HG03175 (cell line): ENCODE results near the gene ZSCAN30.
"Not testable (repeated sequence)": the region's sequence is repeated elsewhere in the genome, so short reads cannot be mapped to it uniquely, and the experiment has no call there.

Experiments
- ATAC-seq: cut with Tn5 transposase; IDR thresholded peaks from one replicate; pipeline ENCODE4 v1.9.1; 2021; ENCODE audit warnings: mild to moderate bottlenecking, moderate library complexity; ENCODE audit not compliant: unreplicated experiment

ZSCAN30 gene

DNA sequence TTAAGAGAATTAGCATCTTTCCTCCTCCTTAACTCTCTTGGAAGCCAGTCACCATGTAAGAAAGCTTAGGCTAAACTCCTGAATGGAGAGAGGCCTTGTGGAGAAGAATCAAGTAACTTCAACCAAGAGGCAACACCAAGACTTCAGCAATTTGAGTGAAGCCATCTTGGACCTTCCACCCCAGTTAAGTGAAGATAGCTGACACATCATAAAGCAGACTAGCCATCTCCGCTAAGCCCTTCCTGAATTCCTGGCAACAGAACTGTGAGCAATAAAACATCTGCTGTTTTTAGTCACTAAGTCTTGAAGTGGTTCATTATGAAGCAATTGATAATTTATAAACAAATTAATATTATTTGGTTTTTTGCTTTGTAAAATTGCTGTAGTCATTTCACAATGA, 50.7 kb downstream of the ZSCAN30 start:
- no peak for ATAC-seq

DNA sequence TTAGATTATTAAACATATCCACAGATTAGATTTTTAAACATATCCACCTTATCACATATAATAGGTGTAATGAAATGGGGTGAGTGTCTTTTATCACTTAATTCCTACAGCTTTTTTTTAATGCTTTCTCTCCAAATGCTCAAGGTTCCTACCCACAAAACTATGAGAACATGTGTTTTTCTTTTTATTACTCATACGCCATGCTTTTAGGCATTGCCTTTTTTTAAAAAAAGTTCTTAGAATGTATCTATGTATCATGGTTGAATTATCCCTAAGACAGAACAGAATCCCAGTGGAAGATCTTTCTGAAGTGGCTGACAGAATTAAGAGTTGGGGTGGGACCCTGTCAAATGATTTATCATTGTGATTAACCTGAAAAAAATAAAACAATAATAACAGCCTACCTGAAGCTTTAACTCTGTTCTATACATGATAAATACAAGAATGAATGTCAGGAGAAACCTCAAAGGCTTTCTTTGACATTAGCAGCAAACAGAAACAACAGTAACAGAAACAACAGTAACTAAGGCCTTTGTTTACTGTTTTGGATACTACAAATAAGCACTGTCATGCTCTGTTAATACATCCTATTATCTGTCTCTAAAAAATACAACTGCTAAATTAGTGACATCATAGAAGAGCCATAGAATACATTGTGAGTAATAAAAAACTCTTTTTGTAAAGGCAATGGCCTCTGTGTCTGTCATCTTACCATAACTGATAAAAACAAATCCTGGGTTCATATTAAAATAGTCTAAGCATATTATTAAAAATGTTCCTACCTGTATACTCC, 53.3 kb downstream of the ZSCAN30 start:
- no peak for ATAC-seq

DNA sequence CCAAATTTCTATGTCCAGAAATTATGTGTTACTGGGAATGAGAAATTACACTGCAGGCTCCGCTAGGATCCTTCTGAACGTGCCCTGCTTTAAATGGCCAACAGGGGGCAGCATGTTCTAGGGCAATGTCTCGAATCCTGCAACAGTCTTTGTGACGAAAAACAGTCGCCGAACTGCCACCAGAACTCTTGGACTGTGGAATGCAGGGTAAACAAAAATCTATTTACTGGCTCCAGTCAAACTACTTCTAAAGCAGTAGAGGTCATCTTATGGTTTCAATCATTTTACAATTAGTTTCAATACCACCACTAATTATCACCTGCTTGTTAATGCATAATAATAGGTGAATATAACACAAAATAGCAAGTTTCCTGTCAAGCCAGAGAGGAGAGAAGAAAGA, 59.0 kb downstream of the ZSCAN30 start:
- peak; percentile 81 for ATAC-seq

DNA sequence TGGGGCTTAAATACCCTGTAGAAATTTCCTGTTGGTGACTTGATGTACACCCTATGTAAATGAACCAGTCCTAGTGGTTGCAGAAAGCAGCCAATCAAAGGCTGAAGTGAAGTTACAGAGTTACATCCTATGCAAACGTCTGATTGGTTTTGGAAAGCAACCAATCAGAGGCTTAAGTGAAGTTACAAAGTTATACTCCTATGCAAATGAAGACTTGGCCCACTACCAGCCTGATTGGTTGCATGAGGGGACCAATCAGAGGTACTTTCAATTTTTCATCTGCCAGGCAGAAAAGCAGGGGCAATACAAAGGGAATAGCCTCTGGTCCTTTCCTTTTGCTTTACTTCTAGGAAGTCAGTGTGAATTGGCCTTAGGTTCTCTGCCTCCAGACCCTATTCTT, 62.8 kb downstream of the ZSCAN30 start:
- no peak for ATAC-seq

DNA sequence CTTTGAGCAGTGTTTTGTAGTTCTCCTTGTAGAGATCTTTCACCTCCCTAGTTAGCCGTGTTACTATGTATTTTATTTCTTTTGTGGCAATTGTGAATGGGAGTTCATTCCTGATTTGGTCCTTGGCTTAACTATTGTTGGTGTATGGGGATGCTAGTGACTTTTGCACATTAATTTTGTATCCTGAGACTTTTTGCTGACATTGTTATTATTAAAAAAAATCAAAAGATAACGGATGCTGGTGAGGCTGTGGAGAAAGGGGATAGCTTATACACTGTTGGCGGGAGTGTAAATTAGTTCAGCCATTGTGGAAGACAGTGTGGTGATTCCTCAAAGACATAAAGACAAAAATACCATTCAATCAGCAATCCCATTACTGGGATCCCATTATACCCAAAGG, 66.2 kb downstream of the ZSCAN30 start:
- no peak for ATAC-seq

DNA sequence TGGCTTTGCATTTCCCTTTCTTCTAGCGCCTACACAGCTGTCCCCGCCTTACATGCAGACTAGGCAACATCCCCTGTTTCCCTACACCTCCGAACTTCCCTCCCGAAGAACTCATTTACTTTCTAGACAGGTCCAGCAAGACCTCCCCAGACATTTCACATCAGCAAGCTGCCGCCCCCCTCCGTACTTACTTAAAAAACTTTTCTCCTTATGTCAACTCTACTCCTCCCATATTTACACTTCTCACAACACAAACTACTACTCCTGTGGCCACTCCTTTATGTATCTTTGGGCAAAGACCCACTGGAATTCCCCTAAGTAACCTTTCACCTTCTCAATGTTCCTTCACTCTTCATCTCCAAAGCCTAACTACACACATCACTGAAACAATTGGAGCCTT, 69.6 kb downstream of the ZSCAN30 start:
- no peak for ATAC-seq

DNA sequence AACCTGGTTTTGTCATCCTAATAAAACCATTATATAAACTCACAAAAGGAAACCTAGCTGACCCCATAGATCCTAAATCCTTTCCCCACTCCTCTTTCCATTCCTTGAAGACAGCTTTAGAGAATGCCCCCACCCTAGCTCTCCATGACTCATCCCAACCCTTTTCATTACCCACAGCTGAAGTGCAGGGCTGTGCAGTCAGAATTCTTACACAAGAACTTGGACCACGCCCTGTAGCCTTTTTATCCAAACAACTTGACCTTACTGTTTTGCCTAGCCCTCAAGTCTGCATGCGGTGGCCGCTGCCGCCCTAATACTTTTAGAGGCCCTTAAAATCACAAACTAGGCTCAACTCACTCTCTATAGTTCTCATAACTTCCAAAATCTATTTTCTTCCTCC, 70.7 kb downstream of the ZSCAN30 start:
- not testable (repeated sequence) for ATAC-seq

DNA sequence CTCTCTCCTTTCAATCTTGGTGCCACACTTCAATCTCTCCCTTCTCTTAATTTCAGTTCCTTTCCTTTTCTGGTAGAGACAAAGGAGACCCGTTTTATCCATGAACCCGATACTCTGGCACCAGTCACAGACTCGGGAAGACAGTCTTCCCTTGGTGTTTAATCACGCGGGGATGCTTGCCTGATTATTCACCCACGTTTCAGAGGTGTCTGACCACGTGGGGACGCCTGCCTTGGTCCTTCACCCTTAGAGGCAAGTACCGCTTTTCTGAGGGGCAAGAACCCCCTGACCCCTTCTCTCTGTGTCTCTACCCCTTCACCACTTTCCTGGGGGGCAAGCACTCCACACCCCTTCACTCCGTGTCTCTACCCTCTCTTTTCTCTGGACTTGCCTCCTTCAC, 73.4 kb downstream of the ZSCAN30 start:
- not testable (repeated sequence) for ATAC-seq

DNA sequence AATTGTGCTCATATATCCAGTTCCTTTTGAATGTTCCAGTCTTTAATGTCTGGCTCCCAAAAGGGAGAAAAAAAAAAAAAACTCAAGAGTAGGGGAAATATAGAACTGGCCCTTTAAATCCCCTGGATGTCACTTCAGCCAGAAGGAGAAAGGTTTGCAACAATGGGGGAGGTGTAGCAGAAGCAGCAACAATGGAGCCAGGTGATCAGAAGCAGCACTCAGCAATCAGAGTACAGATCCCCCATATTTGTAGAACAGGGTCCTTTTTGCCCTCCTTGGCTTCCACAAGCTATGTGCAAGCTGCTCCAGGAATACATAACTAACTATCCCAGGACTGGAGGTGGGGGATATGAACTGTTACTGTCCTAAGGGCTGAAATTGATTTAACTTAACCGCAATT, 75.0 kb downstream of the ZSCAN30 start:
- ATAC-seq, result no peak

DNA sequence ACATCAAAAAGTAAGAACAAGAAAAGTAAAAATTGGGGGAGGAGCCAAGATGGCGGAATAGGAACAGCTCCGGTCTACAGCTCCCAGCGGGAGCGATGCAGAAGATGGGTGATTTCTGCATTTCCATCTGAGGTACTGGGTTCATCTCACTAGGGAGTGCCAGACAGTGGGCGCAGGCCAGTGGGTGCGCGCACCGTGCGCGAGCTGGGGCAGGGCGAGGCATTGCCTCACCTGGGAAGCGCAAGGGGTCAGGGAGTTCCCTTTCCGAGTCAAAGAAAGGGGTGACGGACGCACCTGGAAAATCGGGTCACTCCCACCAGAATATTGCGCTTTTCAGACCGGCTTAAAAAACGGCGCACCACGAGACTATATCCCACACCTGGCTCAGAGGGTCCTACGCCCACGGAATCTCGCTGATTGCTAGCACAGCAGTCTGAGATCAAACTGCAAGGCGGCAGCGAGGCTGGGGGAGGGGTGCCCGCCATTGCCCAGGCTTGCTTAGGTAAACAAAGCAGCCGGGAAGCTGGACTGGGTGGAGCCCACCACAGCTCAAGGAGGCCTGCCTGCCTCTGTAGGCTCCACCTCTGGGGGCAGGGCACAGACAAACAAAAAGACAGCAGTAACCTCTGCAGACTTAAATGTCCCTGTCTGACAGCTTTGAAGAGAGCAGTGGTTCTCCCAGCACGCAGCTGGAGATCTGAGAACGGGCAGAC, 84.1 kb downstream of the ZSCAN30 start:
- ATAC-seq, result not testable (repeated sequence)

DNA sequence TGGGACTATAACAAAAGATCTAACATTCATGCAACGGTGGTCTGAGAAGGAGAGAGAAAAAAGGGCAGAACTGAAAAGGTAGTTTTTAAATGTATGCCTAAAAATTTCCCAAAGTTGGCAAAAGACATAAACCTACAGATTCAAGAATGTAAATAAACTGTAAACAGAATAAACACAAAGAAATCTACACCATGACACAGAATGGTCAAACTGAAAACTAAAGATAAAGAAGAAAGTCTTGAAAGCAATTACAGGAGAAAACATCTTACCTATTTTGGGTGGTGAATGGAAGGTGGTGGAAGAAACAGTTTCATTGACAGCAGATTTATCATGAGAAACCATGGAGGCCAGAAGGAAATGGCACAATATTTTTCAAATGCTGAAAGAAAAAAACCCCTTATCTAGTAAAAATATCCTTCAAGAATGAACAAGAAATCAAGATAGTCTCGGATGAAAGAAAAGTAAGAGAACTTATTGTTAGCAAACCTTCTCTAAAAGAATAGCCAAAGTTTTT, 84.8 kb downstream of the ZSCAN30 start:
- no peak for ATAC-seq

DNA sequence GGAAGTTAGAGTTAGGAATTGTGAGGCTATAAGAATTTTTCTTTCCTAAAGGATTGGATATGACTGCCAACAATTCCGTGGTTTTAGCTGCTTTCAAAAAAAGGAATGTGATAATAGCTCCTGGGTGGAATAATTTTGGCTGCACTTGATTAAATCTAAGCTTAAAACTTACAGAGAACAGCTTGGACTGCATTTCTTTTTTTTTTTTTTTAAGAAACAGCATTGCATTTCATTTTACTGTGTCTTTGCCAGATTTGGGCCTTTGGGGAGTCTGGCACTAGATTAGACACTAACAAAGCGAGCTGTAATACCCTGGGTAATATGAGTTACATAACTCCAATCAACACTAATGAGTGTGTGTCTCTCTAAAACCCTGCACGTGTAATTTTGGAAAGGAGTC, 87.0 kb downstream of the ZSCAN30 start:
- ATAC-seq, result no peak

DNA sequence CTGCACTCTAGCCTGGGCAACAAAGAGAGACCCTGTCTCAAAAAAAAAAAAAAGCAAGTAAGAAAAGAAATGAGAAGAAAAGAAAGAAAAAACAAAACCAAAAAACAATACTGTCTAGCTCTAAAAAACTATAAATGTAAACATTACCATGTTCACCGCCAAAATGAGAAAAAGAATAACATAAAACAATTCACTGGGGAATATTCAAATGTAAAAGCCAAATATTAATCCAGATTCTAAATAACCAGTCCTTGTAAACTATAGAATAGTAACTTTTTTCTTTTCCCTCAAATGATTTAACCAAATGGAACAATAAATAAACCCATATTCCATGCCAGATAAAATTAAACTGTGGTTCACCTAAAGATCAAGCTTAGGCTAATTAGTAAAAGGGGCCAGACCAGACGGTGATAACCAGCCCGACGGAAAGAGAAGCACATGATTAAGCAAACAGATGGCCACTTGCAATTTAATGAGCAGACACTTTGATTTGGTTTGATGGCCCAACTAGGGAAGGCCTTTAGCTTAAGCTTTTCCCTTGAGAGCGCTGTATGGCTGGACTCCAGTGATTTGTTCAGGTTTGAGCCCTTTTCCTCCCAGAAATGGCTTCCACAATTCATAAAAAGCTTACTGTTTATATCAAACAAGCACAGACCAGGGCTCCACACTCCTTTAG, 88.6 kb downstream of the ZSCAN30 start:
- no peak for ATAC-seq
